ENCODE data around the gene NPVF.

The NPVF gene

DNA sequence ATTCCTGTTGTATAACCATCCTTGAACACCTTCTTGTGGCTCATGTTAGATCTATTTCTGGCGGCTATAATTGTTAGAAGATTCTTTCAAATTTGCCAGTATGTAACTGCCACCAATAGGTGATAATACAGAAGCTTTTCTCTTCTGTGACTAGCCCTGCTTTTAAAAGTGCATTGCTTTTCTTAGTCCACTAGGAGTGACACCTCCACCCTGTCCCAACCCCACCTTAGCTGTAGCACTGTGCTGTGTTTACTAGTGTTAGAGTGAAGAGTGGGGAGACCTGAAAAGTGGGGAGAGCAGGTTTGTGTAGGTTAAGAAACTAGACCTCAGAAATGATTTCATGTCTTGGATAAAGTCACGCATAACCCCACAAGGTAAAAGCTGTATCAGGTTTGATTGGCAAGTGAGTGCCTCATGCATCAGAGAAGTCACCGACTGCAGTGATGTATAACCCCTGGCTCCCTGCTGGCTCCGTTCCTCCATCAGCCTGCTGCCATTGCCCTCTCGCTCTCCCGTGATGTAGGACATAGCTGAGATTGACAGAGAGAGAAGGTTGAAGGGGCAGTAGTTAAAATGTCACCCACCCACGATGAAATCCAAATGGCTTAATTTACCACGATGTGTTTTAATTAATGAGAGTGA is 12.5 kb downstream of the NPVF start:
- H3K9me3 ChIP-seq (ENCODE audit: severe bottlenecking): no peaks in the 10 kb centered on the region
- no peak overlapping the region for H3K4me3 ChIP-seq (ENCODE audit: low read depth, low read length)
- no peak for DNase-seq
- no peaks in the 10 kb centered on the region for H3K36me3 ChIP-seq
- H3K27ac ChIP-seq: no peak overlapping the region
- TF ChIP-seq, protein P1, sequence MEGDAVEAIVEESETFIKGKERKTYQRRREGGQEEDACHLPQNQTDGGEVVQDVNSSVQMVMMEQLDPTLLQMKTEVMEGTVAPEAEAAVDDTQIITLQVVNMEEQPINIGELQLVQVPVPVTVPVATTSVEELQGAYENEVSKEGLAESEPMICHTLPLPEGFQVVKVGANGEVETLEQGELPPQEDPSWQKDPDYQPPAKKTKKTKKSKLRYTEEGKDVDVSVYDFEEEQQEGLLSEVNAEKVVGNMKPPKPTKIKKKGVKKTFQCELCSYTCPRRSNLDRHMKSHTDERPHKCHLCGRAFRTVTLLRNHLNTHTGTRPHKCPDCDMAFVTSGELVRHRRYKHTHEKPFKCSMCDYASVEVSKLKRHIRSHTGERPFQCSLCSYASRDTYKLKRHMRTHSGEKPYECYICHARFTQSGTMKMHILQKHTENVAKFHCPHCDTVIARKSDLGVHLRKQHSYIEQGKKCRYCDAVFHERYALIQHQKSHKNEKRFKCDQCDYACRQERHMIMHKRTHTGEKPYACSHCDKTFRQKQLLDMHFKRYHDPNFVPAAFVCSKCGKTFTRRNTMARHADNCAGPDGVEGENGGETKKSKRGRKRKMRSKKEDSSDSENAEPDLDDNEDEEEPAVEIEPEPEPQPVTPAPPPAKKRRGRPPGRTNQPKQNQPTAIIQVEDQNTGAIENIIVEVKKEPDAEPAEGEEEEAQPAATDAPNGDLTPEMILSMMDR (IDR thresholded peaks at IDR 0.05; ENCODE audit: low read depth, low read length): no peak
- no peaks in the 10 kb centered on the region for H3K27me3 ChIP-seq (ENCODE audit: insufficient read depth, low read depth, severe bottlenecking)

DNA sequence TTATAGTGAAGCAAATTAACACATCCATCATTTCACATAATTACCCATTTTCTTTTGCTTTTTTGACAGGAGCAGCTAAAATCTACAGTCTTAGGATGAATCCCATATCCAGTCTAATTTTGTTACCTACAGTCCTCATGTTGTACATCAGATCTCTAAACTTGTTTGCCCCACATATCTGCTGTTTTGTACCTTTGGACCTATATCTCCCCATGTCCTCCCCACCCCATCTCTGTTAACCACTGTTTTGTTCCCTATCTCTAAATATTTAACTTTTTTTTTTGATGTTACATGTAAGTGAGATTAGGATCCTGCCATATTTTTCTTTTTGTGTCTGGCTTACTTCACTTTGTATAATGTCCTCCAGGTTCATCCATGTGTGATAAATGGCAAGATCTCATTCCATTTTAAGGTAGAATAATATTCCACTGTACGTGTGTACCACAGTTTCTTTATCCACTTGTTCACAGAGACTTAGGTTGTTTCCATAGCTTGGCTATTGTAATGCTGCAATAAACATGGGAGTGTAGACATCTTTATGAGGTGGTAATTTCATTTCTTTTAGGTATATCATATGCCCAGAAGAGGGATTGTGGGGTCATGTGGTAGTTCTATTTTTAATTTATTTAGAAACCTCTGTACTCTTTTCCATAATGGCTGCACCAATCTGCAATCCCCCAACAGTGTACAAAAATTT is 19.6 kb downstream of the NPVF start:
- DNase-seq: no peak
- Histone ChIP-seq H3K27me3 (ENCODE audit: insufficient read depth, low read depth, severe bottlenecking) (no peaks in the 10 kb centered on the region), H3K9me3 (ENCODE audit: severe bottlenecking) (peaks cover 5% of the 10 kb centered on the region), H3K4me3 (ENCODE audit: low read depth, low read length) (no peak overlapping the region), H3K27ac (no peak overlapping the region), H3K36me3 (no peaks in the 10 kb centered on the region)
- TF ChIP-seq, protein P1 (IDR thresholded peaks at IDR 0.05; ENCODE audit: low read depth, low read length): no peak

DNA sequence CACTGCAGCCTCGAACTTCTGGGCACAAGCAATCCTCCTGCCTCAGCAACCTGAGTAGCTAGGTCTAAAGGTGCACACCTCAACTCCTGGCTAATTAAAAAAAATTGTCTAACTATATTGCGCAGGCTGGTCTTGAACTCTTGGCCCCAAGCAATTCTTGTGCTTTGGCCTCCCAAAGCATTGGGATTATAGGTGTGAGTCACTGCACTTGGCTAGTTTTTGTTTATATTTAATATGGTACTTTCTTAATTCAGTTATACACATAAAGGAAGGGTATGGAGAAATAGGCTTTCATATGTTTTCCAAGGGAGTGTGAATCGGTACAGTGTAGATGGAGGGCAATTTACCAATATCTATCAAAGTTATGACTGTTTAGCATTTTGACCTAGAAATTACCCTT is 20.4 kb downstream of the NPVF start:
- Histone ChIP-seq H3K27me3 (ENCODE audit: insufficient read depth, low read depth, severe bottlenecking) (no peaks in the 10 kb centered on the region), H3K4me3 (ENCODE audit: low read depth, low read length) (no peak overlapping the region), H3K27ac (no peak overlapping the region), H3K36me3 (no peaks in the 10 kb centered on the region), H3K9me3 (ENCODE audit: severe bottlenecking) (peaks cover 5% of the 10 kb centered on the region)
- no peak for DNase-seq
- TF ChIP-seq, protein P1 (IDR thresholded peaks at IDR 0.05; ENCODE audit: low read depth, low read length): no peak

DNA sequence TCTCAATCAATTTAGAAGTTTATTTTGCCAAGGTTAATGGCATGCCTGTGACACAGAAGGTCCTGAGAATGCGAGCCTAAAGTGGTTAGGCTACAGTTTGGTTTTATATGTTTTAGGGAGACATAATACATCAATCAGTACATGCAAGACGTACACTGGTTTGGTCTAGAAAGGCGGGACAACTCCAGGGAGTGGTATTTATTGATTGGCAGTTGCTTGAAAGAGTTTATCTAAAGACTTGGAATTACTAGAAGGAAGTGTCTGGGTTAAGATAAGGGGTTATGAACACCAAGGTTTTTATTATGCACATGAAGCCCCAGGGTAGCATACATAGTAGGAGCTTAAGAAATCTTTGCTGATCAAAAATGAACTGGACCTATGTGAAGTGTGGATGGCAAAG is 21.5 kb downstream of the NPVF start:
- Histone ChIP-seq H3K9me3 (ENCODE audit: severe bottlenecking) (peaks cover 5% of the 10 kb centered on the region), H3K27ac (no peak overlapping the region), H3K4me3 (ENCODE audit: low read depth, low read length) (no peak overlapping the region), H3K36me3 (no peaks in the 10 kb centered on the region), H3K27me3 (ENCODE audit: insufficient read depth, low read depth, severe bottlenecking) (no peaks in the 10 kb centered on the region)
- TF ChIP-seq, protein P1 (IDR thresholded peaks at IDR 0.05; ENCODE audit: low read depth, low read length): no peak
- DNase-seq: no peak

DNA sequence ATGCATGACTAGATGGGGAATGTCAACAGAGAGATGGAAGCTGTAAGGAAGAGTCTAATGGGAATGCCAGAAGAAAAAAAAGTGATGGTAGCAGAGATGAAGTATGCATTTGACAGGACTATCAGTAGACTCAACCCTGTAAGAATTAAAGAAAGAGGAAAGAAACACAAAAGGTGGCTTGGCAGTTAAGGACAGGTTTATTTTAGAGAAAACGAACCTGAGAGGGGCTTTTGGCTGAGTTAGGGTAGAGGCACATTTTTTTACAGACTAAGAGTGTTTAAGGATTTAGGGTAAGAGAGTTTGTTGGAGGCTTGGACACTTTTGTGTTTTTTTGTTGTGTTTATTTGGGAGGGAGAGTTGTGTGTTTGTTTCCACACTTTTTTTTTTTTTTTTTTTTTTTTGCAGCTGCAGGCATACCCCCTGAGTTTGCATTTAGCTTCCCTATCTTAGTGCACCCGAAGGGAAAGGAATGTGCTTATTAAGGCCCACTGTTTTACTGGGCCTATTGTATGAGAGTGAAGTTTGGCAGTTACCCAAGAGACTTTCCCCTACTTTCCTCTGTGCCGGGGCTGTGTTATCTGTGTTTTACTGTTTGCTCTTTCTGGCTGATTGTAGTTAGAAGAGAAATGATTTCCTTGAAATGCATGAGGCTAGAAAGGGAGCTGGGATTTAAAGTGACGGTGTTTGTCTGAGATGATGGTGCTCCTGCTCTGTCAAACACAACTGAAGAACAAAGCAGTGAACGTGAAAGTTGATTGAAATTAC is 32.0 kb downstream of the NPVF start:
- TF ChIP-seq, protein P1 (IDR thresholded peaks at IDR 0.05; ENCODE audit: low read depth, low read length): no peak

More for the DNA sequence above, 32.0 kb downstream of the NPVF start:
- H3K27ac ChIP-seq: no peak overlapping the region
- no peaks in the 10 kb centered on the region for H3K36me3 ChIP-seq
- no peaks in the 10 kb centered on the region for H3K27me3 ChIP-seq (ENCODE audit: insufficient read depth, low read depth, severe bottlenecking)
- no peaks in the 10 kb centered on the region for H3K9me3 ChIP-seq (ENCODE audit: severe bottlenecking)
- no peak overlapping the region for H3K4me3 ChIP-seq (ENCODE audit: low read depth, low read length)
- no peak for DNase-seq

All from WERI-Rb-1 (cell line).